SU-DHL-6 (cell line): Measurements from ENCODE around the gene CARD6.
"Not testable (repeated sequence)": the region's sequence is repeated elsewhere in the genome, so short reads cannot be mapped to it uniquely, and the experiment has no call there.

Experiments used
- H2AFZ ChIP-seq: fragments of 200-600 bp; sonication (generic); 2 replicates; pipeline ENCODE4 v1.6.1; 2014; ENCODE audit warnings: low read depth, mild to moderate bottlenecking, moderate library complexity, mixed read lengths, antibody characterized with exemption, low read length; ENCODE audit not compliant: severe bottlenecking
- H3F3A ChIP-seq: fragments of 200-600 bp; shearing (Covaris generic); 2 replicates; pipeline ENCODE4 v1.6.0; 2016; ENCODE audit warnings: antibody characterized with exemption, mild to moderate bottlenecking; ENCODE audit not compliant: insufficient read depth
- H3K27ac ChIP-seq: fragments of 200-600 bp; sonication (generic); 2 replicates; pipeline ENCODE4 v1.5.1; 2016; ENCODE audit warnings: low read depth, mild to moderate bottlenecking, low read length, moderate library complexity, mixed read lengths
- H3K27me3 ChIP-seq: fragments of 200-600 bp; sonication (generic), shearing (Covaris generic); 2 replicates; pipeline ENCODE4 v1.6.0; 2014; ENCODE audit warnings: mild to moderate bottlenecking, low read length
- H3K36me3 ChIP-seq: fragments of 200-600 bp; sonication (generic); 2 replicates; pipeline ENCODE4 v1.6.1; 2014; ENCODE audit warnings: mild to moderate bottlenecking, low read length, mixed read lengths
- H3K4me2 ChIP-seq: fragments of 300-600, 200-600 bp; shearing (Covaris generic), sonication (generic); 2 replicates; pipeline ENCODE4 v1.6.0; 2014; ENCODE audit warnings: low read length, low read depth, mild to moderate bottlenecking; ENCODE audit not compliant: poor library complexity, severe bottlenecking
- H3K4me3 ChIP-seq: fragments of 200-600 bp; sonication (generic); 2 replicates; pipeline ENCODE4 v1.5.1; 2014; ENCODE audit warnings: antibody characterized with exemption, low read length, mild to moderate bottlenecking, mixed read lengths; ENCODE audit not compliant: insufficient read depth, poor library complexity, severe bottlenecking
- H3K79me2 ChIP-seq: fragments of 200-600 bp; sonication (generic); 2 replicates; pipeline ENCODE4 v1.6.1; 2014; ENCODE audit warnings: mild to moderate bottlenecking, low read length, moderate library complexity; ENCODE audit not compliant: insufficient read depth
- H3K9ac ChIP-seq: fragments of 200-600 bp; sonication (generic); 2 replicates; pipeline ENCODE4 v1.7.0; 2014; ENCODE audit warnings: mild to moderate bottlenecking, low read length
- H3K9me2 ChIP-seq: fragments of 200-600 bp; sonication (generic); replicated peaks from 2 replicates; pipeline ENCODE4 v1.6.1; 2014; ENCODE audit warnings: low read length; ENCODE audit not compliant: insufficient read depth
- H3K9me3 ChIP-seq: fragments of 200-600 bp; sonication (generic); 2 replicates; pipeline ENCODE4 v1.6.1; 2014; ENCODE audit warnings: low read length, mixed read lengths; ENCODE audit not compliant: insufficient read depth
- H4K20me1 ChIP-seq: fragments of 200-600 bp; sonication (generic); 2 replicates; pipeline ENCODE4 v1.6.1; 2014; ENCODE audit warnings: low read depth, mild to moderate bottlenecking, antibody characterized with exemption, low read length, moderate library complexity, mixed read lengths
- EZH2phosphoT487 ChIP-seq: fragments of 200-600 bp; sonication (generic), shearing (Covaris generic); conservative IDR thresholded peaks from 2 replicates; pipeline ENCODE4 v1.6.1; 2018; ENCODE audit warnings: mild to moderate bottlenecking, antibody characterized with exemption, low read length, moderate library complexity, mixed read lengths
- TF ChIP-seq, protein P1 (sequence below): fragments of 200-600 bp; sonication (generic); IDR thresholded peaks from one replicate; pipeline ENCODE4 v1.5.1; 2017; ENCODE audit warnings: antibody characterized with exemption, mild to moderate bottlenecking, low read length, moderate library complexity; ENCODE audit not compliant: insufficient read depth, poor library complexity, severe bottlenecking

The CARD6 gene

DNA sequence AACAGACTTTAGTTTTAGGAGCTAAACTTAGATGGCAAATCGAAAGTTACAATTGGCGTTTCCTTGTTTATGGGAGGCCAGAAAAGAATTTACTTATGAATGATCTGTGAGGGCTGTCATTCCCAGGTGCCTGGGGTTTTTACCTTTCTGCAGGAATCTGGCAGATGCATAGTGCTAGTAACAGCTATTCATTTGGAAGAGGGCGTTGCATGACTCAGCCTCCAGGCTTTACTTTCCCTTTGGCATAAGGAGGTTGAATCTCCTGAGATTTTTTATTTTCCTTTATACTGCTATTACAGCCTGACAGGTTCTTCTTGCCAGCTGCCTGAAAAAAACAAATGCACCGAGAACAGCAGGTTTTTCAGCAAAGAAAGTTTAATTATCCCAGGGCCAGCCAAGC is 30.0 kb downstream of the CARD6 start:
- no peak overlapping the region for H3K27ac ChIP-seq
- no peak overlapping the region for H2AFZ ChIP-seq
- no peak for TF ChIP-seq EZH2phosphoT487
- TF ChIP-seq, protein P1, sequence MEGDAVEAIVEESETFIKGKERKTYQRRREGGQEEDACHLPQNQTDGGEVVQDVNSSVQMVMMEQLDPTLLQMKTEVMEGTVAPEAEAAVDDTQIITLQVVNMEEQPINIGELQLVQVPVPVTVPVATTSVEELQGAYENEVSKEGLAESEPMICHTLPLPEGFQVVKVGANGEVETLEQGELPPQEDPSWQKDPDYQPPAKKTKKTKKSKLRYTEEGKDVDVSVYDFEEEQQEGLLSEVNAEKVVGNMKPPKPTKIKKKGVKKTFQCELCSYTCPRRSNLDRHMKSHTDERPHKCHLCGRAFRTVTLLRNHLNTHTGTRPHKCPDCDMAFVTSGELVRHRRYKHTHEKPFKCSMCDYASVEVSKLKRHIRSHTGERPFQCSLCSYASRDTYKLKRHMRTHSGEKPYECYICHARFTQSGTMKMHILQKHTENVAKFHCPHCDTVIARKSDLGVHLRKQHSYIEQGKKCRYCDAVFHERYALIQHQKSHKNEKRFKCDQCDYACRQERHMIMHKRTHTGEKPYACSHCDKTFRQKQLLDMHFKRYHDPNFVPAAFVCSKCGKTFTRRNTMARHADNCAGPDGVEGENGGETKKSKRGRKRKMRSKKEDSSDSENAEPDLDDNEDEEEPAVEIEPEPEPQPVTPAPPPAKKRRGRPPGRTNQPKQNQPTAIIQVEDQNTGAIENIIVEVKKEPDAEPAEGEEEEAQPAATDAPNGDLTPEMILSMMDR, result no peak
- H3K9me2 ChIP-seq, result no peaks in the 10 kb centered on the region
- H3K79me2 ChIP-seq, result no peaks in the 10 kb centered on the region
- no peaks in the 10 kb centered on the region for H4K20me1 ChIP-seq
- no peak overlapping the region for H3K9ac ChIP-seq
- H3K36me3 ChIP-seq, result no peaks in the 10 kb centered on the region
- no peaks in the 10 kb centered on the region for H3K9me3 ChIP-seq
- no peaks in the 10 kb centered on the region for H3K27me3 ChIP-seq
- no peak overlapping the region for H3K4me3 ChIP-seq
- H3K4me2 ChIP-seq, result no peak overlapping the region
- H3F3A ChIP-seq, result no peaks in the 10 kb centered on the region

DNA sequence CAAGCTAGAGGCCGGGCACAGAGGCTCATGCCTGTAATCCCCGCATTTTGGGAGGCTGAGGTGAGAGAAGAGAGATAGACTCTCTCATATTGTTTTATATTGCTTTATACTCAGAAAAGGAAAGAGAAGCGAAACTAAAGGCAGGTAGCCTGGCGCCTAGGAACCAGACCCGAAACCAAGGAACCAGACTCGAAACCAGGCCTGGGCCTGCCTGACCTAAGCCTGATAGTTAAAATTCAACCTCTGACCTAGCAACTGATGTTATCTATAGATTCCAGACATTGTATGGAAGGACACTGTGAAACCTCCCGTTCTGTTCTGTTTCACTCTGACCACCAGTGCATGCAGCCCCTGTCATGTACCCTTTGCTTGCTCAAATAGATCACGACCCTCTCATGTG is 31.1 kb downstream of the CARD6 start:
- not testable (repeated sequence) for H3K27me3 ChIP-seq, H3K9me2 ChIP-seq, H3K4me2 ChIP-seq, H3K79me2 ChIP-seq, H3K36me3 ChIP-seq, H3F3A ChIP-seq, H3K4me3 ChIP-seq, H3K9ac ChIP-seq, H2AFZ ChIP-seq, H3K27ac ChIP-seq, H3K9me3 ChIP-seq, H4K20me1 ChIP-seq

DNA sequence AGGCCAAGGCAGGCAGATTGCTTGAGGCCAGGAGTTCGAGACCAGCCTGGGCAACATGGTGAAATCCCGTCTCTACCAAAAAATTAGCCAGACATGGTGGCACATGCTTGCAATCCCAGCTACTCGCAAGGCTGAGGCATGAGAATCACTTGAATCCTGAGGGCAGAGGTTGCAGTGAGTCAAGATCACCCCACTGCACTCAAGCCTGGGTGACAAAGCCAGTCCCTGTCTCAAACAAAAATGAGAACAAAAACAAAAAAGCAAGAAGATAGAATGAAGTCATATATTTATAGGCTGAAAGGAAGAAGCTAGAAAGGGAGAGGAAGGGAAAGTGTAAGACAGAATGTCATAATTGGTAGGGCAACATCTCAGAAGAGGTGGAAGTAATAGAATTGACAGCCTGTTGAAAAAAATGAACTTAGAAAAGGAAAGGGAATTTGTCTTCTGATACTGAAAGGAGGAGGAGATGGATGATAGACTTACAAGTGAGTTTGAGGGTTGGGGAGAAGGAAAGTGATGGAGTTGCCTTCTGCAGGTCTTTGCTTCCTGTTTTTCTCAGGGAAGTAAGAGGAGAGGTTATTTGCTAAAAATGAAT is 32.2 kb downstream of the CARD6 start:
- no peak overlapping the region for H3K27ac ChIP-seq
- H4K20me1 ChIP-seq, result no peaks in the 10 kb centered on the region
- no peaks in the 10 kb centered on the region for H3K9me3 ChIP-seq
- no peaks in the 10 kb centered on the region for H3F3A ChIP-seq
- H3K27me3 ChIP-seq, result no peaks in the 10 kb centered on the region
- H3K79me2 ChIP-seq, result no peaks in the 10 kb centered on the region
- H3K4me3 ChIP-seq, result no peak overlapping the region
- H3K36me3 ChIP-seq, result no peaks in the 10 kb centered on the region
- no peaks in the 10 kb centered on the region for H3K9me2 ChIP-seq
- H3K4me2 ChIP-seq, result no peak overlapping the region
- TF ChIP-seq EZH2phosphoT487, result no peak
- TF ChIP-seq, protein P1, result no peak
- H2AFZ ChIP-seq, result no peak overlapping the region
- no peak overlapping the region for H3K9ac ChIP-seq

DNA sequence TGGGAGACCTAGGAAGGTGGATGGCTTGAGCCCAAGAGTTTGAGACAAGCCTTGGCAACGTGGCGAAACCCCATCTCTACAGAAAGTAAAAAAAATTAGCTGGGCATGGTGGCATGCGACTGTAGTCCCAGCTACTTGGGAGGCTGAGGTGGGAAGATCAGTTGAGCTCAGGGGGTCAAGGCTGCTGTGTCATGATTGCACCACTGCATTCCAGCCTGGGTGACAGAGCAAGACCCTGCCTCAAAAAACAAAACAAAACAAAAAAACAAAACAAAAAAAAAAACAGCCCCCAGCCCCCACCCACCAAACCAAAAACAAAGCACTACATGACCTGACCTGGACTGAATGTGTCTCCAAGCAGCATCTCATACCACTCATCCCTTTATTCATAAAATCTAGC is 34.8 kb downstream of the CARD6 start:
- Histone ChIP-seq H3K4me2 (no peak overlapping the region), H3K79me2 (no peaks in the 10 kb centered on the region), H3K9ac (no peak overlapping the region), H3K9me2 (no peaks in the 10 kb centered on the region), H3K36me3 (no peaks in the 10 kb centered on the region), H3K27me3 (no peaks in the 10 kb centered on the region), H3K9me3 (no peaks in the 10 kb centered on the region), H4K20me1 (no peaks in the 10 kb centered on the region), H2AFZ (no peak overlapping the region), H3F3A (no peaks in the 10 kb centered on the region), H3K27ac (no peak overlapping the region), H3K4me3 (no peak overlapping the region)
- no peak for TF ChIP-seq EZH2phosphoT487
- TF ChIP-seq, protein P1, result no peak
